HT-29 (cell line): Measurements from ENCODE around the gene ITM2C. TPM values are rescaled to one million over a fixed set of nuclear protein-coding genes. Genes with fewer than 3 reads are reported as not detected.

ENCODE experiments used
- DNase-seq: peaks from one replicate; pipeline ENCODE4 v3.0.0-alpha.2; 2015; ENCODE audit warnings: low spot score
- total RNA-seq: library from RNA; depleted of rRNA; stranded (reverse); fragments of >200 nt; shearing (Covaris generic); gene quantifications from 2 replicates; pipeline ENCODE4 v1.2.3, GENCODE V29; 2014; rRNA removed

The ITM2C gene
- total RNA-seq, 1 experiment from 2014 or later: 87.1 TPM

- DNase-seq: no peak
These were observed 60.0 kb downstream of the ITM2C start, which contains the start of gene GPR55 for GRCh38 chr2:230924470-230925341. GPR55 (minus strand) TSS chr2:230925242; CDS start chr2:230910962, 14,280 bp downstream.

DNA sequence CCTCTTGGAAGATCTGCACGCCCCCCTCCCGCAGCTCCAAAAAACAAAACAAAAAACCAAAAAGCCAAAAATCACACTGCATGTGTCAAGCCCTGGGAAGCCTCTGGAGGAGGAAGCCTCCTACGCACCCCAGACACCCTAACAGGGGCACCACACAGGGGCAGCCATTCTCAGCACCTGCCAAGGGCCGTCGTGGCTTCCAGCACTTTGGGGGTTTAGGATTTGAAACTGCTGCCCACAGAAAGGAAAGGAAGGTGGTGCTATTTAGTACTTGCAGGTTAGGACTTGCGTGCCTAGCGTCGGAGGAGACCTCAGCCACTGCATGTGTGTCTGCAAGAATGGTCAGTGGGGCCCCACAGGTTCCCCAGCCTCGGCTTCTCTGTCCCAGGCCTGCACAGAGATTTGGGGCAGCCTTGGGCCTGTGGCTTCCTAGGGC is 60.7 kb downstream of the ITM2C start:
- no peak for DNase-seq

GRCh38 chr2:230925879-230926765 is 61.4 kb downstream of the ITM2C start:
- DNase-seq: no peak

- DNase-seq: no peak
These were observed 63.1 kb downstream of the ITM2C start for GRCh38 chr2:230927711-230928341.

Other genes starting within 250 kb of the ITM2C start
- gene CAB39, start 152.1 kb upstream of the ITM2C start, total RNA-seq: 28.6 and 30.6 TPM in 2 replicates
- gene GPR55, start 60.3 kb downstream of the ITM2C start, total RNA-seq: not detected in 2 replicates
- gene SPATA3, start 131.2 kb downstream of the ITM2C start, total RNA-seq: not detected in 2 replicates
- gene C2orf72, start 172.6 kb downstream of the ITM2C start, total RNA-seq: 2.1 and 4.1 TPM in 2 replicates
- 72.0 and 93.3 TPM in 2 replicates for gene PSMD1, start 191.9 kb downstream of the ITM2C start, total RNA-seq